ENCODE measurements around the gene FAM131C.

DNA sequence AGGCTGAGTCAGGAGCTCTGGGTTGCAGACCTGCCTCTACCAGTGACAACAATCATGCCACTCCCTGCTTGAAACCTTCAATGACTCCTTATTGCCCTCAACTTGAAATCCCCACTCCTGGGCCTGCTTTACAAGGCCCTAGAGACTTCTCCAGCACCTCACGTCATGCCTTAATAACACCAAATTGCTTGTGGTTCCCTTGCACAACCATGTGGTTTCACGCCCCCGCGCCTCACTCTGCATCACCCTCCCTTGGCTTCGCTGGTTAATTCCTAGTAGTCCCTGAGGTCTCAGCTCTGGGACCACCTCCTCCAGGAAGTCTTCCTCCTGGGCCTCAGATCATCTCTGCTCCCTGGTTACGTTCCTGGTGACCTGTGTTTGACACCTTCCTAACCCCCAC is 49.5 kb upstream of the FAM131C start:
- TF ChIP-seq, protein P1, sequence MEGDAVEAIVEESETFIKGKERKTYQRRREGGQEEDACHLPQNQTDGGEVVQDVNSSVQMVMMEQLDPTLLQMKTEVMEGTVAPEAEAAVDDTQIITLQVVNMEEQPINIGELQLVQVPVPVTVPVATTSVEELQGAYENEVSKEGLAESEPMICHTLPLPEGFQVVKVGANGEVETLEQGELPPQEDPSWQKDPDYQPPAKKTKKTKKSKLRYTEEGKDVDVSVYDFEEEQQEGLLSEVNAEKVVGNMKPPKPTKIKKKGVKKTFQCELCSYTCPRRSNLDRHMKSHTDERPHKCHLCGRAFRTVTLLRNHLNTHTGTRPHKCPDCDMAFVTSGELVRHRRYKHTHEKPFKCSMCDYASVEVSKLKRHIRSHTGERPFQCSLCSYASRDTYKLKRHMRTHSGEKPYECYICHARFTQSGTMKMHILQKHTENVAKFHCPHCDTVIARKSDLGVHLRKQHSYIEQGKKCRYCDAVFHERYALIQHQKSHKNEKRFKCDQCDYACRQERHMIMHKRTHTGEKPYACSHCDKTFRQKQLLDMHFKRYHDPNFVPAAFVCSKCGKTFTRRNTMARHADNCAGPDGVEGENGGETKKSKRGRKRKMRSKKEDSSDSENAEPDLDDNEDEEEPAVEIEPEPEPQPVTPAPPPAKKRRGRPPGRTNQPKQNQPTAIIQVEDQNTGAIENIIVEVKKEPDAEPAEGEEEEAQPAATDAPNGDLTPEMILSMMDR (IDR thresholded peaks at IDR 0.05): no peak
- TF ChIP-seq POLR2A (IDR thresholded peaks at IDR 0.05) (peak in 1 of 4 donors; percentile 6), POLR2AphosphoS5 (IDR thresholded peaks at IDR 0.05) (peak; percentile 65 to 80), EP300 (IDR thresholded peaks at IDR 0.05) (peak in 1 of 4 donors; percentile 94)

Measured in upper lobe of left lung (tissue), 4 donors.